Prostate gland (tissue), 2 donors: Measurements from ENCODE around the gene HSPA4L.

ENCODE experiments used
- CTCF ChIP-seq, 4 experiments: fragments of 200-600 bp in 2 of 4; fragments of 450-650 bp in 2 of 4; sonication (generic) in 2 of 4; IDR thresholded peaks; 1 replicate in 3 of 4; 2 replicates in 1 of 4; pipeline ENCODE4 v1.5.1; 2016 to 2019; ENCODE audit warnings: antibody characterized with exemption in 4 of 4, mild to moderate bottlenecking in 2 of 4, moderate library complexity in 2 of 4
- POLR2A ChIP-seq: fragments of 450-650 bp; IDR thresholded peaks from one replicate; pipeline ENCODE4 v1.6.1; 2016; ENCODE audit warnings: antibody characterized with exemption, mild to moderate bottlenecking

- TF ChIP-seq CTCF (IDR thresholded peaks at IDR 0.05) (no peak), POLR2A (no peak)
These were observed 46.9 kb downstream of the HSPA4L start for GRCh38 chr4:127829014-127829413.
